Endothelial cell of umbilical vein (primary cell): ENCODE data around the gene SLC5A8. TPM values are rescaled to one million over a fixed set of nuclear protein-coding genes. Genes with fewer than 3 reads are reported as not detected.

ENCODE experiments used
- BruUV-seq: library from RNA; stranded (reverse); fragments of 400-500 nt; replicated peaks from 2 replicates; lab custom pipeline; 2021; lab: Mats Ljungman, UMichigan
- CTCF ChIA-PET: fragments of 300-600, 350-600 bp; sonication (Branson Sonifier 250); formaldehyde crosslinking; loops from one replicate; lab custom pipeline; 2021; ENCODE audit warnings: antibody characterized with exemption, inconsistent platforms; lab: Charles Lee
- POLR2A ChIA-PET: fragments of 300-600, 350-600 bp; sonication (Branson Sonifier 250); formaldehyde crosslinking; loops from one replicate; lab custom pipeline; 2021; ENCODE audit warnings: antibody characterized with exemption, inconsistent platforms; lab: Charles Lee
- DNase-seq: peaks from one replicate; pipeline ENCODE4 v3.0.0-alpha.2; 2011; ENCODE audit warnings: low read depth, low spot score
- FAIRE-seq: peaks from 2 replicates; lab custom pipeline; 2011; peaks lifted over from hg19 to GRCh38; lab: Jason Lieb, UNC
- H2AFZ ChIP-seq: 2 replicates; pipeline ENCODE4 v1.6.0; 2012; ENCODE audit warnings: low read depth, low read length, control low read depth, inconsistent platforms
- H3K27ac ChIP-seq: 2 replicates; pipeline ENCODE4 v1.5.1; 2011; ENCODE audit warnings: low read depth, mild to moderate bottlenecking, control low read depth, low read length, moderate library complexity; ENCODE audit not compliant: insufficient read depth
- H3K27me3 ChIP-seq, 2 experiments: 2 replicates each; pipeline versions ENCODE4 v1.6.0 to v1.6.1; 2011; ENCODE audit warnings: low read length in 2 of 2, mixed read lengths in 1 of 2; ENCODE audit not compliant: control insufficient read depth in 2 of 2, insufficient read depth in 2 of 2
- H3K36me3 ChIP-seq, 2 experiments: 2 replicates in 1 of 2; 3 replicates in 1 of 2; pipeline ENCODE4 v1.5.1; 2011; ENCODE audit warnings: low read length in 2 of 2, mild to moderate bottlenecking in 1 of 2, moderate library complexity in 1 of 2; ENCODE audit not compliant: control insufficient read depth in 2 of 2, insufficient read depth in 2 of 2; ENCODE audit errors: extremely low read depth in 1 of 2
- H3K4me1 ChIP-seq: 3 replicates; pipeline ENCODE4 v1.5.1; 2011; ENCODE audit warnings: mild to moderate bottlenecking, low read length; ENCODE audit not compliant: control insufficient read depth, insufficient read depth; ENCODE audit errors: extremely low read depth
- H3K4me2 ChIP-seq: 2 replicates; pipeline ENCODE4 v1.6.1; 2011; ENCODE audit warnings: low read length, control low read depth, mixed read lengths; ENCODE audit not compliant: insufficient read depth
- H3K4me3 ChIP-seq, 3 experiments: fragments of 200-600 bp in 1 of 3; sonication (generic), shearing (Covaris generic) in 1 of 3; replicated peaks in 1 of 3; 2 replicates each; pipeline ENCODE4 v1.5.1; 2011 to 2016; ENCODE audit warnings: control low read depth in 3 of 3, low read length in 3 of 3, mild to moderate bottlenecking in 2 of 3, inconsistent platforms in 1 of 3, low read depth in 1 of 3, moderate library complexity in 1 of 3; ENCODE audit not compliant: insufficient read depth in 1 of 3
- H3K79me2 ChIP-seq: 2 replicates; pipeline ENCODE4 v1.6.0; 2012; ENCODE audit warnings: low read length, inconsistent platforms; ENCODE audit not compliant: control insufficient read depth, insufficient read depth
- H3K9ac ChIP-seq: replicated peaks from 2 replicates; pipeline ENCODE3; 2011; ENCODE audit warnings: low read length, control low read depth; ENCODE audit not compliant: insufficient read depth; ENCODE audit errors: extremely low read depth
- H3K9me1 ChIP-seq: replicated peaks from 3 replicates; pipeline ENCODE4 v1.6.0; 2011; ENCODE audit warnings: mild to moderate bottlenecking, low read length; ENCODE audit not compliant: control insufficient read depth, insufficient read depth; ENCODE audit errors: extremely low read depth
- H3K9me3 ChIP-seq: replicated peaks from 2 replicates; pipeline ENCODE4 v1.5.1; 2012; ENCODE audit warnings: low read length, inconsistent platforms; ENCODE audit not compliant: control insufficient read depth, insufficient read depth
- H4K20me1 ChIP-seq: replicated peaks from 2 replicates; pipeline ENCODE3; 2011; ENCODE audit warnings: mild to moderate bottlenecking, low read length; ENCODE audit not compliant: control insufficient read depth, insufficient read depth; ENCODE audit errors: extremely low read depth
- EZH2 ChIP-seq: IDR thresholded peaks from 2 replicates; pipeline ENCODE4 v1.6.1; 2012; ENCODE audit warnings: borderline replicate concordance, low read depth, mild to moderate bottlenecking, moderate library complexity, low read length, inconsistent platforms; ENCODE audit not compliant: severe bottlenecking
- FOS ChIP-seq: IDR thresholded peaks from 2 replicates; pipeline ENCODE4 v1.6.1; 2011; ENCODE audit warnings: mild to moderate bottlenecking, low read length, moderate library complexity, borderline replicate concordance; ENCODE audit not compliant: insufficient read depth
- GATA2 ChIP-seq: IDR thresholded peaks from 2 replicates; pipeline ENCODE4 v1.7.0; 2011; ENCODE audit warnings: low read depth, mild to moderate bottlenecking, moderate library complexity, mixed read lengths, low read length; ENCODE audit not compliant: insufficient read length, insufficient read depth
- JUN ChIP-seq: IDR thresholded peaks from 2 replicates; pipeline ENCODE4 v1.6.1; 2011; ENCODE audit warnings: borderline replicate concordance, low read depth; ENCODE audit not compliant: insufficient read length, insufficient read depth
- MYC ChIP-seq: IDR thresholded peaks from one replicate; pipeline ENCODE4 v1.6.1; 2011; ENCODE audit warnings: mild to moderate bottlenecking, low read depth, low read length
- POLR2A ChIP-seq: IDR thresholded peaks from 2 replicates; pipeline ENCODE4 v1.6.1; 2012; ENCODE audit warnings: low read depth, mild to moderate bottlenecking, control low read depth, low read length
- POLR2AphosphoS5 ChIP-seq: IDR thresholded peaks from 2 replicates; pipeline ENCODE4 v1.6.1; 2012; ENCODE audit warnings: low read depth, mild to moderate bottlenecking, control low read depth, low read length, moderate library complexity; ENCODE audit not compliant: insufficient read depth
- dilution Hi-C: fragments of 300-500 bp; cut with MboI; formaldehyde crosslinking; loops from one replicate; pipeline ENCODE4 v1.15.0; 2019; ENCODE audit warnings: low sequenced_read_pairs; ENCODE audit not compliant: extremely low pct_ligation_motif_present
- intact Hi-C: fragments of 100-400 bp; cut with micrococcal nuclease; formaldehyde crosslinking; loops from one replicate; pipeline ENCODE4 v1.10.0; 2022
- polyA plus RNA-seq, 4 experiments: library from polyadenylated mRNA; depleted of rRNA in 3 of 4; stranded (reverse) in 3 of 4; unstranded in 1 of 4; fragments of >200 nt; gene quantifications; 2 replicates each; pipeline versions ENCODE4 v1.2.1 to v1.2.3, GENCODE V29; 2011 to 2012; ENCODE audit warnings: missing spikeins in 1 of 4
- total RNA-seq: library from RNA; stranded (reverse); gene quantifications from 2 replicates; pipeline ENCODE4 v1.2.3, GENCODE V29; 2021
- TF ChIP-seq, protein P1 (sequence below): IDR thresholded peaks from 2 replicates; pipeline ENCODE4 v1.6.1; 2011; ENCODE audit not compliant: insufficient read depth, insufficient read length
- TF ChIP-seq, protein P2 (sequence below), 2 donors: IDR thresholded peaks; 1 replicate in 1 of 2; 2 replicates in 1 of 2; pipeline ENCODE4 v1.5.1; 2011; ENCODE audit warnings: low read length in 2 of 2, mild to moderate bottlenecking in 2 of 2, moderate library complexity in 2 of 2, control low read depth in 1 of 2, inconsistent platforms in 1 of 2, low read depth in 1 of 2; ENCODE audit not compliant: insufficient read depth in 1 of 2; ENCODE audit errors: extremely low read depth in 1 of 2

SLC5A8 gene
- total and polyA plus RNA-seq, 2 donors (not counting 3 experiments of a cell fraction or from before 2014, with no cell fraction given): not detected

DNA sequence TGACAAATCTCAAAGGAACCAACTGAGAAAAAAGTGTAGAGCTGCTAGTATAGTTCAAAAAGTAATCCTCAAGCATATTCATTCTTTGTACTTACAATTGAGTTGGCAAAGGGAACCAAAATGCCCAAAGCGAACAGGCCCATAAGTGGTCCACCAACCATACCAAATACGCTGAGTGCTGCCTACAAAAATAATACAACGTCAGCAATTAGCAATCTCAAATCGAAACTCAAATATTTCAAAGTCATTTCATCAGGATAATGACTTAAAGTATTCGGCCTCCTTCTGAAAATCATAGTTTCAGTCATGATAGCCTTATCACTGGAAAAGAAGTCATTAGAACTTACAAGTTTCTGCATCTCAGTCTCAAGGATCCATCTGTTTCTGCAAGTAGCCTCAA is 42.0 kb downstream of the SLC5A8 start:
- intact Hi-C loops: no loop called here
- Histone ChIP-seq H4K20me1 (no peaks in the 10 kb centered on the region), H3K9me3 (no peaks in the 10 kb centered on the region), H3K27me3 (no peaks in the 10 kb centered on the region), H3K4me3 (no peak overlapping the region), H3K79me2 (no peaks in the 10 kb centered on the region), H3K27ac (no peak overlapping the region), H2AFZ (no peak overlapping the region), H3K4me2 (no peak overlapping the region), H3K9ac (no peak overlapping the region), H3K4me1 (no peaks in the 10 kb centered on the region), H3K9me1 (no peaks in the 10 kb centered on the region), H3K36me3 (no peaks in the 10 kb centered on the region)
- FAIRE-seq (no peak), DNase-seq (no peak)
- POLR2A ChIA-PET: no interaction called here
- dilution Hi-C loops: no loop called here
- no TSS peak for BruUV-seq
- CTCF ChIA-PET: interaction anchor here (1.0 kb wide), 1 partner anchor 342 kb away, joined by 4 read pairs; no protein-coding TSS in a partner anchor
- TF ChIP-seq, protein P1, sequence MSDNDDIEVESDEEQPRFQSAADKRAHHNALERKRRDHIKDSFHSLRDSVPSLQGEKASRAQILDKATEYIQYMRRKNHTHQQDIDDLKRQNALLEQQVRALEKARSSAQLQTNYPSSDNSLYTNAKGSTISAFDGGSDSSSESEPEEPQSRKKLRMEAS: no peak
- TF ChIP-seq, protein P2, sequence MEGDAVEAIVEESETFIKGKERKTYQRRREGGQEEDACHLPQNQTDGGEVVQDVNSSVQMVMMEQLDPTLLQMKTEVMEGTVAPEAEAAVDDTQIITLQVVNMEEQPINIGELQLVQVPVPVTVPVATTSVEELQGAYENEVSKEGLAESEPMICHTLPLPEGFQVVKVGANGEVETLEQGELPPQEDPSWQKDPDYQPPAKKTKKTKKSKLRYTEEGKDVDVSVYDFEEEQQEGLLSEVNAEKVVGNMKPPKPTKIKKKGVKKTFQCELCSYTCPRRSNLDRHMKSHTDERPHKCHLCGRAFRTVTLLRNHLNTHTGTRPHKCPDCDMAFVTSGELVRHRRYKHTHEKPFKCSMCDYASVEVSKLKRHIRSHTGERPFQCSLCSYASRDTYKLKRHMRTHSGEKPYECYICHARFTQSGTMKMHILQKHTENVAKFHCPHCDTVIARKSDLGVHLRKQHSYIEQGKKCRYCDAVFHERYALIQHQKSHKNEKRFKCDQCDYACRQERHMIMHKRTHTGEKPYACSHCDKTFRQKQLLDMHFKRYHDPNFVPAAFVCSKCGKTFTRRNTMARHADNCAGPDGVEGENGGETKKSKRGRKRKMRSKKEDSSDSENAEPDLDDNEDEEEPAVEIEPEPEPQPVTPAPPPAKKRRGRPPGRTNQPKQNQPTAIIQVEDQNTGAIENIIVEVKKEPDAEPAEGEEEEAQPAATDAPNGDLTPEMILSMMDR (IDR thresholded peaks at IDR 0.05; ENCODE audit: extremely low read depth in 1 of 2, insufficient read depth in 1 of 2, low read depth in 1 of 2, low read length in 2 of 2): no peak
- TF ChIP-seq POLR2A (no peak), MYC (no peak), GATA2 (no peak), FOS (no peak), JUN (no peak), POLR2AphosphoS5 (no peak), EZH2 (no peak)
